ENCODE results near the gene GNG3.

GRCh38 chr11:62665599-62666258 lies 41.7 kb upstream of the GNG3 start:
- TF ChIP-seq CTCF (IDR thresholded peaks at IDR 0.05; ENCODE audit: insufficient read depth, low read length, poor library complexity, severe bottlenecking) (no peak), EZH2phosphoT487 (conservative IDR thresholded peaks at IDR 0.05; ENCODE audit: low read length) (no peak)

All from SU-DHL-6 (cell line).